GM18909 (cell line): ENCODE results near the gene CD55.

Experiments used
- ATAC-seq: cut with Tn5 transposase; IDR thresholded peaks from one replicate; pipeline ENCODE4 v1.9.1; 2021; ENCODE audit warnings: mild to moderate bottlenecking; ENCODE audit not compliant: unreplicated experiment, poor library complexity

Gene CD55

DNA sequence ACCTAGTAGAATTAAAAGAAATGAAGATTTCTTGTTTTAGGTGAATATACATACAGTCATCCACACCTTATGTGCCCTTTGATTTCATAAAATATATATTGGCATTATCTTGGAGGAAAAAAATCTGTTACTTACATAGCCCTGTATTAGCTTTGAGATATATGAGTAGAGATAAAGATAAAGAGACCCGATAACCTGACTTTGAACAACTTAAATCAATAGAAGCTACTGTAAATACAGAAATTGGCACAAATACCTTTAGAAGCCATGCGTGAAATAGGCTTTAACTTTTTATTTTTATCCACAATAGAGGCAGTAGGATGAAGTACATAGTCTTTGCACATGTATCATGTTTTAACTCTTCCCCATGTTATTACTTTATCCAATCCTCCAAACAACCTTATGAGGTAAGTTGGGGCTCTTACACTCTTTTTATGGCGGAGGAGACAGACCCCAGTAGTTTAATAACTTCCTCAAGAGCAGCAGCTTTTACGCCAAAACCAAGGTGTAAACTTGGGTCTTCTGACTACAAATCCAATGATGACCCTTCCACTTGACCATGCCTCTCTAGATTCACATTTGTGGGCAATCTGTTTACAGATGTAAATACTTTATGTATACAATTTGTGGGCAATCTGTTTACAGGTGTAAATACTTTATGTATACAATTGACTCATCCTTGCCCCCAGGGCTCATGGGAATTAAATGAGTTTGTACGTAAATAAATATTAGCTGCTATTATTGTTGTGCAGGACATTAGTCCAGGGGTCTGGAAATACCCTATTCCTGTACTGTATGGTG lies 2.1 kb downstream of the CD55 start:
- no peak for ATAC-seq

DNA sequence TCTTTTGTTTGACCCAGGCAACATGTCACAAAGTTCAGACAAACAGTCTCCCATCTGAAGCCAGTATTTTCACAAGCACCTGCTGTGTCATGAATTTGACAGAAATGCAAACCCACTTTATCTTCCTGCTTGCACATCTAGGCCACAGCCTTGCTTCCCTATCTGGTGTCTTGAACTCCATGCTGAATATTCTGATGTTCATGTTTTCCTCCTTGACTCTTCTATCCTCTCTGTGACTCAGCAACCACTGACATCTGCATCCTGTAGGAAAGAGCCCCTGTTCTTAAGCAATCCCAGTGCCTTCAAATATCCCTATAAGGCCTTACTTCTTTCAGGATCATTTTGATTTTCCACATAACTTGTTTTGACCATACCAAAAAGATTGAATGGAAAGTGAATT lies 6.5 kb downstream of the CD55 start:
- no peak for ATAC-seq

DNA sequence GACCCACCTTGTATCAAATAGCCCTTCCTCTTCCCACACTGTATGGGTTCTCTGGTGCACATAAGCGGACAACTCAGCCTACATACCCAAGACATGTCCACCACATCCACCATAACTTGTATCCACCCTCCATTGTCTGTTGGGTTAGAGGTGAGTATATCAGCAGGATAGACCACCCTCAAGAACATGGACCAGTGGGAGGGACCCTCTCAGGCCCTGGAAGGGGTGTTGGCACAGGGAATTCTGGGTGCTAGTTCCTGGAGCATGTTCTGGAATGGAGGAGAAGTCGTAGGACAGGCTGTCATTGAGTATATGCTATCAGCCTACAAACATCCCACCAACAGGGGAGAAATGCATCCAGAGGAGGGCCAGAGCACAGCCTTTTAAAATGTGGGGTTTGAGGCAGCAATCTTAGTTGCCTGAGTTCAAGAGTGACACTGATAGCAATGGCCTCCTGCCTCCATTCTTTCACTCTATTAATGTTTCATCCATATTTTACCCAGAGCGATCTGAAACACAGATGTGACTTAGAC lies 7.5 kb downstream of the CD55 start:
- ATAC-seq = no peak

DNA sequence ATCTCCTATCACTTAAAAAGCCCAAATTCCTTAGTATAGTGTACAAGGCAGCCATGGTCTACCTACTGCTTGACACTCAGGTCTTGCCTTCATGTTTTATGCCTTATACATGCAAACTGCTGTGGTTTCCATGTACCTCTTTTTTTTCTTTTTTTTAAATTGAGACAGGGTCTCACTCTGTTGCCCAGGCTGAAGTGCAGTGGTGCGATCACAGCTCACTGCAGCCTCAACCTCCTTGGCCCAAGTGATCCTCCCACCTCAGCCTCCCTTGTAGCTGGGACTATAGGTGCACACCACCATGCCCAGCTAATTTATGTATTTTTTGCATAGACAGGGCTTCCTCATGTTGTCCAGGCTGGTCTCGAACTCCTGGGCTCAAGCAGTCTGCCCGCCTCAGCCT lies 8.0 kb downstream of the CD55 start:
- no peak for ATAC-seq

DNA sequence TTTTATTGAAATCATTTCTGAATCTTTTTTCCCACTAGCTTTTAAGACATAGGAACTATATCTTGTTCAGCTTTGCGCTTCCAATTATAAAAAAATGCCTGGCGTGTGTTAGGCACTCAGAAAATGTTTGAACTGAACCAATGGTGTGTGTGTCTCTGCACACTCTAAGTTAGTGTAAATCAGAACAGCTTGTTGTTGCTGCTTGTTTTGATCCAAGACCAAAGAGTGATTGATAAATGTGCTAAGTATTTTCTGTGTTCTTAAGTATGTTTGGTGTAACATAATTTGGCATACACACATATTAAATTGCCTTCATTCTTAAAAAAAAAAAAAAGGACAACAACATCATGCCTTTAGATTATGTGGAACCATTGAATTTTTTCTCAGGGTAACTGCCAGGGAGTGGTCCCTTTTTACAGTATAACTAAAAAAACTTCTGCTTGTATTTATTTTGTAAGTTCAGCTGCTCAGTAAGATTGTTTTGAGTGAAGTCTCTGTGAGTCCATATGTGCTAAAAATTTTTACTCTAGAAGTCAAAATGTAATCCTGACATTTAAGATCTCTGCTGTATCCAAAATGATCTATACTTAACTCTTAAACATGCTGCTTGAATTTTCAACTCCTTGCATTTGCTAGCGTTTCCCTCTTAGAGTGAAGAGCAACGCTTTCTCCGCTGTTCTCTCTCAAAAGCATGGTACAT lies 8.7 kb downstream of the CD55 start:
- no peak for ATAC-seq

DNA sequence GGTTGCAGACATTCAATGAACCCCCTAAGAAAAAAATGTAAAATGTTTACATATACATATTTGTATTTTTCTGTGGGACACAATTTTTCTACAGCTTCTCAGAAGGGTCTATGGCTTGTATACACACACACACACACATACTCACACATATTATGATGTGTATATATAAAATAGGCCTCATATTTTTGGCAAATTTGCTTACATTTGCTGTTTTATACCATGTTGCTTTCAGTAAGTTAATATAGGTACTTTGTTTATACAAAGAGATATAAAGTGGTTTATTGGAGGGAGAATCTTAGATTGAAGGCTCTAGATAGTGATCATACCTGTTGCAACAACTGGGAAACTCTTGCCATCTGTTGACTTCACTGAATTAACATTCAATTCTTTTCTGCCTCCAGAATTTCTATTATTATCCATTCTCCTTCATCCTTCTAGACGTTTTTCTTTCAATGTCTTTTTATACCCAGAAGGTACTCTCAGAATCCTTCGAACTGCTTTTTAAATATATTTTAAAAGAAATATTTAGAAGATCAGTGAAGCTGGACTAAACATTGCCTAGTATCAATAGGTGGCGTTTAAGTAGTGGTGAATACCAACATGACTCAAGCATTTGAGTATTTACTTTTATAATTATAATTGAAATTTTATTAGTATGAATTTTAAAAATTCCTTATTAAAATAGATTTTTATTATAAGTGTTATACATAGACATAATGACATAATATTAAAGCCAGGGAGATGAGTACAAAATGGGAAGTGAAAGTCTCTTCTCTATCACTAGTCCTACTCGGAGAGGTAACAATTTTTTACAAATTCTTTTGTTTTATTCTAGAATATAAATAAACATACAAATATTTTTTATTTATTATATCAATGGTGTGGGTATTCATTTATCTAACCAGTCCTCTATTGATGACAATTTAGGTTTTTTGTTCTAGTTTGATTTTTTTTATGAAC lies 10.2 kb downstream of the CD55 start:
- ATAC-seq = no peak

DNA sequence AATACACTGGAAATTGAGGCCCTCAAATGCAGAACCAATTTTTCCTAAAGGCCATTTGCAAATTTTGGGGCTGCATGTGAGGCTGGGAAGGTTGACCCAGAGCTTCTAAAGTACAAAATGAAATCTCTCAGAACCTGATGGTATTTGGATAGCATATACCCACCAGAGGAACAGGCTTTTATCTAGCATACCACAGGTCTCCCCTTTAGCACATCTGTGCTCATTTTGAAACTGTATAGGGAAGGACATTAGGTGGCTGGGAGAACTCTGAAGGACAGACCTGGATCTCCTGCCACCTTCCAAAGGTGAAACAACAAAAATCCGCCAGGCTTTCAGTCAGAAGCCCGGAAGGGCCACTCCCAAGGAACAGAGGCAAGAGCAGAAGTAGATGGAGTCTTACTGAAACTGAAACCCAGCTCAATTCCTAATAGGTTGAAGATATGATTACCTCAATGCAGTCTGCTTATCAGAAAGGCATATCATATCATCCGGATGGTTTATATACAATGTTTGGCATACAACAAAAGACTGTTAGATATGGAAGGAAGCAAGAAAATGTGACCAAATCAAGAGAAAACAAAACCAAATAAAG lies 11.6 kb downstream of the CD55 start:
- ATAC-seq = no peak

DNA sequence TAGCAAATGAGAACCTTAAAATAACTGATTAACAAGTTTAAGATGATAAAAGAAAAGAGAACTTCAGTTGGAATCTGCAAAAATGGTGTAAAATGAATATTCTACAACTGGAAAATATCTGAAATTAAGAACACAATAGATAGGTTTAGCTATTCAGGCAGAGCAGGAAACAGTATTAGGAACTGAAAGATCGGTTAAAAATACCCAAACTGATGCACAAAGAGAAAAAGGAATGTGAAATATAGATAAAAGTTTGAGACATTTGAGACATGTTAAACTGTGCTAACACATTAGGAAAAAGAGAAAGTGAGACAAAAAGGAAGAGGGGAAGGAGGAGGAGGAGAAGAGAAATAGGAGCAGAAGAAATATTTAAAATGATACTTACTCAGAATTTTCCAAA lies 12.1 kb downstream of the CD55 start:
- ATAC-seq = no peak

DNA sequence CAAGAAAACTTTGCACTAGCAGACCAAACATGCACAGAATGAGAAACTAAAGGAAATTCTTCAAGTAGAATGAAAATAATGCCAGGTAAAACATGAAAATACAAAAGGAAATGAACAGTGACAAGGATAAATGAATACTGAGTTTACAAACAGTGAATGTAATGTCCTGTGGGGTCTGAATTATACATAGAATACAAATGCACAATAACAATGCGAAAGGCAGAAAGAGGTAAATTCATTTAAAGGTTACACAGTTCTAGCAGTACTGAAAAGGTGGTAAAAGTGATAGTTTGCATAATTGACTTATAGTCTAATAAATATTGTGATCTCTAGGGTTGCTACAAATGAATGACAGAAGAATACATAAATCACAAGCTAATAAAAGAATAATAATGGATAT lies 12.9 kb downstream of the CD55 start:
- ATAC-seq = no peak

DNA sequence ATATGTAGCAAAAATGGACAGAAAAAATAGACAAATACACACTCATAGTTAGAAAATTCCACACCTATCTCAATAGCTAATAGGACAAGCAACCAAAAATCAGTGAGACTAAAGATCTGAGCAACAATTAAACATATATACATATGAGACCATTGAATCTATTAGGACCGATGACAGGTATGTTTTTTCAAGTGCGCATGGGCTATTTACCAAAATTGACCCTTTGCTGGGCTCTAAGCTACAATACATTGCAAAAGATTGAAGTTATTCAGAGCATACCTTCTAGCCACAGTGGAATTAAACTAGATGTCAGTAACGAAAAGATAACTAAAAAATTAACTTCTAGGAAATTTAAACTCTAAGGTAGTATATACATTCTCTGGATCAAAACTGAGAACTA lies 13.7 kb downstream of the CD55 start:
- ATAC-seq = no peak

DNA sequence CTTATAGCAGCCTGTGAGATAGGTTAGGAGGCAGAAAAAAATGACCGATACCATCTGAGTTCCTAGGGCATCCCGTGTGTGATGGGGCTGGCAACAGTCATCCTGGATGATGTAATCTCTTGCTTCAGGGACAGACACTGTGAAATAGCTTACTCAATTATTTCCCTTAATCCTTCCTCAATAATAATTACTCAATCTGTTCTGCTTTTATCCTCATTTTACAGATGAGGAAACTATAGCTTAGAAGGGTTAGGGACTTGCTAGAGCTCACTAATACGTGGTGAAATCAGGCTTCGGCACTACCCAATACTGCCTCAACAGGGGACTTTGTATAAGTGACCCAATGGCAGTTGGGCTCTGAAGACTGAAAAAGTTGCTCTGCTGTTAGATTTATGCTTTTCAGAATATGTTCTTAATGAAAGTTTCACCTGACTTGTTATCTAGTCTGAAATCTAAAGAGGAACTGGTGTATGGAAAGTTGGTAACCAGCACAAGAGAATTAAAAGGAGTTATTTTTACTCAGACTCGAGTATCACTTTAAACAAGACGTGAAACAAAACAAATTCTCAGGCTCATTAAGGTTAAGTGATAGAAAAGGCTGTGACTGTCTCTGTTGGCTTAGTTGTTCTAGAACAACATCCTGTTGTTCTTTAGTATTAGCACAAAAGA lies 14.4 kb downstream of the CD55 start:
- peak; percentile 66 for ATAC-seq

DNA sequence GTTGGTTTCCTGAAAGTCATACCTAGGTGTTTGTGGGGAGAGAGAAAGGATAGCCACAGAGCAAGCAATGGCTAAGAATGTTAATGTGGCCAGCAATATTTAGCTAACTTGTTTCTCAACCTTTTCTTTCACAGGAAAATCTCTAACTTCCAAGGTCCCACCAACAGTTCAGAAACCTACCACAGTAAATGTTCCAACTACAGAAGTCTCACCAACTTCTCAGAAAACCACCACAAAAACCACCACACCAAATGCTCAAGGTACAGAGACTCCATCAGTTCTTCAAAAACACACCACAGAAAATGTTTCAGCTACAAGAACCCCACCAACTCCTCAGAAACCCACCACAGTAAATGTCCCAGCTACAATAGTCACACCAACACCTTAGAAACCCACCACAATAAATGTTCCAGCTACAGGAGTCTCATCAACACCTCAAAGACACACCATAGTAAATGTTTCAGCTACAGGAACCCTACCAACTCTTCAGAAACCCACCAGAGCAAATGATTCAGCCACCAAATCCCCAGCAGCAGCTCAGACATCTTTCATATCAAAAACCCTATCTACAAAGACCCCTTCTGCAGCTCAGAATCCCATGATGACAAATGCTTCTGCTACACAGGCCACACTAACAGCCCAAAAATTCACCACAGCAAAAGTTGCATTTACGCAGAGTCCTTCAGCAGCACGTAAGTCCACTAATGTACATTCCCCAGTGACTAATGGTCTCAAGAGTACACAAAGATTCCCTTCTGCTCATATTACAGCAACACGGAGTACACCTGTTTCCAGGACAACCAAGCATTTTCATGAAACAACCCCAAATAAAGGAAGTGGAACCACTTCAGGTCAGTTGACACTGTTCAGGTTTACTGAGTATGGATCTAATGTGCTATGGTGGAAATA lies 15.3 kb downstream of the CD55 start:
- peak; percentile 74 for ATAC-seq

DNA sequence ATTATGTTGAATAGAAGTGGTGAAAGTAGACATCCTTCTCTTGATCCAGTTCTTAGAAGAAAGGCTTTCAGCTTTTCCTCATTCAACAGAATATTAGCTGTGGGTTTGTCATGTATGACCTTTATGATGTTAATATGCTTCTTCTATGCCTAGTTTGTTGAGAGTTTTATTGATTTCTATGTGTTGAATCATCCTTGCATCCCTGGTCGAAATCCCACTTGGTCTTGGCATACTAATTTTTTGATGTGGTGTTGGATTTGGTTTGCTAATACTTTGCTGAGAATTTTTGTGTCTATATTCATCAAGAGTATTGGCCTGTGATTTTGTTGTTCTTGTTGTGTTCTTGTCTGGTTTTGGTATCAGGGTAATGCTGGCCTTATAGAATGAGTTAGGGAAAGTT lies 20.9 kb downstream of the CD55 start:
- no peak for ATAC-seq

DNA sequence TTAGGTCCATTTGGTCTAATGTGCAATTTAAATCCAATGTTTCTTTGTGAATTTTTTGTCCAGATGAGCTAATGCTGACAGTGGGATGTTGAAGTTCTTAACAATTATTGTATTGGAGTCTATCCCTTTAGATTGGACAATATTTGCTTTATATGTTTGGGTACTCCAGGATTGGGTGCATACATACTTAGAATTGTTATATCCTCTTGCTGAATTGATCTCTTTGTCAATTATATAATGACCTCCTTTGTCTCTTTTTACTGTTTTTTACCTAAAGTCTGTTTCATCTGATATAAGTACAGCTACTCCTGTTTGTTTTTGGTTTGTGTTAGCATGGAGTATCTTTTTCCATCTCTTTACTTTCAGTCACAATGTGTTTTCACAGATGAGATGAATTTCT lies 22.2 kb downstream of the CD55 start:
- no peak for ATAC-seq

DNA sequence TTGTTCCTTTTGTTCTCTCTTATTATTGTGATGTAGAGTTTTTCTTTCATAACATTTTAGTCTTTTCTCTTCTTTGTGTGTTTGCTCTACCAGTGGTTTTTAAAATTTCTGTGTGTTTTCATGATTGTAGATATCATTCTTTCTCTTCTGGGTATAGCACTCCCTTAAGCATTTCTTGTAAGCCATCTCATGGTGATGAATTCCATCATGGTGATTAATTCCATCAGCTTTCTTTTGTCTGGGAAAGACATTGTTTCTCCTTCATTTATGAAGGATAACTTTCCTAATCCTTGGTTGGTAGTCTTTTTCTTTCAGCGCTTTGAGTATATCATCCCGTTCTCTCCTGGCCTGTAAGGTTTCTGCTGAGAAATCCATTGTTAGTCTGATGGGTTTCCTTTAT lies 22.7 kb downstream of the CD55 start:
- no peak for ATAC-seq

DNA sequence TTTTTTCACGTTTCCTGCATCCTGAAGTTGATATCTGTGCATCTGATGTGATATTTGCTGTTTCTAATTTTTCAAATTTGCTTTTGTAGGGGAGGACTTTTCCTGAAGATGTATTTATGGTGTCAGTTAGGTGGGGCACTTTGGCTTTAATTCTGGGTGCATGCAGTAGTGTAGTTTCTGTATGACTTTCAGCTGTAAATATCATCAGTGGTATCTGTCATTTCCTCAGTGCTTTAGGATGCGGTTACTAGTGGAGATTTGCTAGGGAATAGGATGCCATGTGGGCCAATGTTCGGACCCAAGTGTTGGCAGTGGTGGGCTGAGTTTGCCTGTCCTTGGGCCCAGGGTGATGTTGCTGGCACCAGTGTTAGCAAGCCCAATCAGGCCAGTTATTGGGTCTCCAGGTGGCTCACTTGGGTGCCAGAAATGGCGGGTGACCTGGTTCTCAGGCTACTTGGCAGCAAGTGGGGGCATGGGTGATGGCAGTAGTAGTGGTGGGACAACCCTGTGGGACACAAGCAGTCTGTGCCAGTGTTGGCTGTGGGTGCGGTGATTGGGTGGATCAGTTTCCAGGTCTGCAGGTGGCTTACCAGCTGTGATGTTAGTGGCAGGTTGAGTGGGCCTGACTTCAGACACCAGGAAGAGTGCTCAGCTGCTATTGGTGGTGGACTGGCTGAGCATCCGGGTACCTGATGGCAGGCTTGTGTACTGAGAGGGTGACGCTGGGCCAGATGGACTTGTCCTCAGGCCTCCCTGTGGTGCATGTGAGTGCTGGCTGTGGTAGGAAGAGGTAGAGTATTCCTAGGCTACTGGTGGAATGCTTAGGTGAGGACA lies 24.4 kb downstream of the CD55 start:
- no peak for ATAC-seq

DNA sequence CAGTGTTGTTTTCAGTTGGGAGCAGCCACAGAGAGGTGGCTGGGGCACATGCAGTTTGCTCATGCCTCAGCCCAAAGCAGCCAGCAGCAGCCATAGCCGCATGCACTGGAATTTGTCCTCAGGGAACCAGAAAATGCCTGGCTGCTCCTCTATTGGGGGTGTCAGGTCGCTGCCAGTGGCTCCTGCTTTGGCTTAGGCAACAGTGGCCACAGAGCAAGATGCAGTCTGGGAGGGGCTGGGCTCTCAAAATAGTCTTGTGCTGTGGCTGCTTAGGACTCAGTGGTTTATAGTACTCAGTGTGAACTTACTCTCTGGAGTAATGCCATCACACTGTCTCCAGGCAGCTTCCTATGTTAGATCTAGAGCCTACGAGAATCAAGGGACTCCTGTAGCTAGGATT lies 25.0 kb downstream of the CD55 start:
- ATAC-seq = no peak

DNA sequence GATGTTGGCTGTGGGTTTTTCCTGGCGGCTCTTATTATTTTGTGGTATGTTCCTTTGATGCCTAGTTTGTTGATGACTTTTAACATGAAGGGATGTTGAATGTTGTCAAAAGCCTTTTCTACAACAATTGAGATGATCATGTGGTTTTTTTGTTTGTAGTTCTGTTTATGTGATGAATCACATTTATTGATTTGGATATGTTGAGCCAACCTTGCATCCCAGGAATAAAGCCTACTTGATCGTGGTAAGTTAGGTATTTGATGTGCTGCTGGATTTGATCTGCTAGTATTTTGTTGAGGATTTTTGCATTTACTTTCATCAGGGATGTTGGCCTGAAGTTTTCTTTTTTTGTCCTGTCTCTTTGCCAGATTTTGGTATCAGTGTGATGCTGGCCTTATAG lies 28.5 kb downstream of the CD55 start:
- no peak for ATAC-seq
